Measurements from ENCODE around the gene MRPL33. TPM values are rescaled to one million over a fixed set of nuclear protein-coding genes. Genes with fewer than 3 reads are reported as not detected.

The MRPL33 gene
- polyA plus RNA-seq, 3 donors: 67.4 to 341 (median 331) TPM

DNA sequence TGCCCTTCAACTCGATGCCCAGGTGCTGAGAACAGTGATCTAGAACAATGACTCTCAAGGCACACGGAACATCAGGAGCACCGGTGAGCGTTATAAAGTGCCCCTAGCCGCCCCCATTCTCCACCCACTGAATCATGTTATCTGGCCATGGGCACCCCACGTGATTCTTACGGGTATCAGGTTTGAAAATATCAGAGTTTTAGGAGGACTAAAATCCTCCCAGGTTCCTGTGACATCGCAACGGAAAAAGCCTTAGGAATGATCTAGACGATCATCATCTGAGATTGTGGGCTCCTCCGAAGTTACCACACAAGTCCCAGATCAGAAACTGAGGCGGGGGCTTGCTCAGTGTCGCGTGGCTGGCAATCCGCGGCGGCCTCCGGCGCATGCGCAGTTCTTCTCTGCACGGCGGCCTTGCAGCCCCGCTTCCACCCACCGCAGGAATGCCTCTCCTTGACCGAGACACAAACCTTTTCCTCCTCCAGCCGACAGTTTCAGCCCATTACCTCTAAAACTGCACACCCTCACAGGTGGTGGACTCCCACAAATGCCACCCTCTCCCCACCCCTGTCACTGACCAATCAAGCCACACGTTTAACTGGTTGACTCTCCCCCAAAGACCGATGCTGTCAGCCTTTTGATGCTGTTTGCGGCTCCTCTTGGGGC, 5.8 kb upstream of the MRPL33 start:
- Histone ChIP-seq H3K9ac (ENCODE audit: insufficient read depth, low read length, poor library complexity, severe bottlenecking) (peak overlapping the region; percentile 30), H3K36me3 (replicated peaks in 1 of 2; ENCODE audit: control insufficient read depth in 1 of 2, insufficient read depth in 2 of 2, low read length in 2 of 2) (no peaks in the 10 kb centered on the region), H3K4me3 (replicated peaks in 1 of 3; ENCODE audit: low read depth in 2 of 3, low read length in 3 of 3) (peak overlapping the region; percentile 24 to 63 (median 38)), H3K79me2 (ENCODE audit: insufficient read depth, low read length) (peaks cover 2% of the 10 kb centered on the region), H4K20me1 (ENCODE audit: insufficient read depth, low read length) (no peaks in the 10 kb centered on the region), H3K4me1 (ENCODE audit: control insufficient read depth in 1 of 2, insufficient read depth in 2 of 2, low read length in 2 of 2) (peaks cover 32 to 43% of the 10 kb centered on the region in 2 donors), H3K9me3 (replicated peaks in 1 of 2; ENCODE audit: control insufficient read depth in 1 of 2, insufficient read depth in 1 of 2, low read length in 2 of 2) (no peaks in the 10 kb centered on the region), H2AFZ (ENCODE audit: insufficient read depth, low read depth, low read length, poor library complexity, severe bottlenecking) (peak overlapping the region; percentile 84), H3K27me3 (ENCODE audit: control insufficient read depth in 2 of 2, insufficient read depth in 2 of 2, low read length in 2 of 2) (no peaks in the 10 kb centered on the region), H3K4me2 (replicated peaks; ENCODE audit: extremely low read depth, low read length, poor library complexity, severe bottlenecking) (peak overlapping the region; percentile 68), H3K27ac (ENCODE audit: low read depth in 1 of 2, low read length in 2 of 2) (peak overlapping the region; percentile 47 to 65)
- H3K36me3 Mint-ChIP-seq: peaks cover 0 to 2% of the 10 kb centered on the region in 2 donors
- peaks cover 0 to 2% (median 0%) of the 10 kb centered on the region in 3 donors for H3K27me3 Mint-ChIP-seq (ENCODE audit: low read depth in 3 of 3)
- H3K9me3 Mint-ChIP-seq: no peaks in the 10 kb centered on the region
- peak overlapping the region; percentile 71 to 87 for H3K4me3 Mint-ChIP-seq
- H3K27ac Mint-ChIP-seq: peak overlapping the region; percentile 69 to 89 (median 83)
- WGBS (ENCODE audit: insufficient coverage): 26% methylated on average over 20 of the region's 29 CpGs
- peak; percentile 38 to 77 (median 57) for DNase-seq
- TF ChIP-seq, protein P1, sequence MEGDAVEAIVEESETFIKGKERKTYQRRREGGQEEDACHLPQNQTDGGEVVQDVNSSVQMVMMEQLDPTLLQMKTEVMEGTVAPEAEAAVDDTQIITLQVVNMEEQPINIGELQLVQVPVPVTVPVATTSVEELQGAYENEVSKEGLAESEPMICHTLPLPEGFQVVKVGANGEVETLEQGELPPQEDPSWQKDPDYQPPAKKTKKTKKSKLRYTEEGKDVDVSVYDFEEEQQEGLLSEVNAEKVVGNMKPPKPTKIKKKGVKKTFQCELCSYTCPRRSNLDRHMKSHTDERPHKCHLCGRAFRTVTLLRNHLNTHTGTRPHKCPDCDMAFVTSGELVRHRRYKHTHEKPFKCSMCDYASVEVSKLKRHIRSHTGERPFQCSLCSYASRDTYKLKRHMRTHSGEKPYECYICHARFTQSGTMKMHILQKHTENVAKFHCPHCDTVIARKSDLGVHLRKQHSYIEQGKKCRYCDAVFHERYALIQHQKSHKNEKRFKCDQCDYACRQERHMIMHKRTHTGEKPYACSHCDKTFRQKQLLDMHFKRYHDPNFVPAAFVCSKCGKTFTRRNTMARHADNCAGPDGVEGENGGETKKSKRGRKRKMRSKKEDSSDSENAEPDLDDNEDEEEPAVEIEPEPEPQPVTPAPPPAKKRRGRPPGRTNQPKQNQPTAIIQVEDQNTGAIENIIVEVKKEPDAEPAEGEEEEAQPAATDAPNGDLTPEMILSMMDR (IDR thresholded peaks at IDR 0.05): no peak
- intact Hi-C loops (cut with micrococcal nuclease): no loop called here
- peaks cover 46% of the 10 kb centered on the region for H3K4me1 Mint-ChIP-seq

DNA sequence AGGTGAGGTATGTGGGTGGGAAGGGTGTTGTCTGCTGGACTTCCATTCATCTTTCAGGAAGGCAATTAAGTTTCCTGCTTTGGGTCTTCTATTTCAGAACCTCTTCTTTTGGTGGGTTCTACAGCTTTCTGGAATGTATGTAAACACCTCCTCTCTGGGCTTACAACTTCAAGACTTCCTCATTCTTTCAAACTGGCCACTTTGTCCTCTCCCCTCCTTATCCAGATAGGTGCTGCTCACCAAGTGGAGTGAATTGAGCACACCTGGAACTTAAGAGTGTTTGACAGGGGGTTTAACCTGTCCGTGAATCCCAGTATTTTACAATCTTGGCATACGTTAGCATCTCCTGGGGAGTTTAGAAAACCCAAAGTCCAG, 5.2 kb upstream of the MRPL33 start:
- Histone ChIP-seq H3K36me3 (replicated peaks in 1 of 2; ENCODE audit: control insufficient read depth in 1 of 2, insufficient read depth in 2 of 2, low read length in 2 of 2) (no peaks in the 10 kb centered on the region), H3K4me2 (replicated peaks; ENCODE audit: extremely low read depth, low read length, poor library complexity, severe bottlenecking) (peak overlapping the region; percentile 68), H3K4me3 (replicated peaks in 1 of 3; ENCODE audit: low read depth in 2 of 3, low read length in 3 of 3) (peak overlapping the region in 2 of 3 experiments; percentile 24 to 63), H4K20me1 (ENCODE audit: insufficient read depth, low read length) (no peaks in the 10 kb centered on the region), H3K27ac (ENCODE audit: low read depth in 1 of 2, low read length in 2 of 2) (peak overlapping the region in 1 of 2 donors; percentile 65), H3K27me3 (ENCODE audit: control insufficient read depth in 2 of 2, insufficient read depth in 2 of 2, low read length in 2 of 2) (no peaks in the 10 kb centered on the region), H3K4me1 (ENCODE audit: control insufficient read depth in 1 of 2, insufficient read depth in 2 of 2, low read length in 2 of 2) (peaks cover 37 to 46% of the 10 kb centered on the region in 2 donors), H3K79me2 (ENCODE audit: insufficient read depth, low read length) (peaks cover 7% of the 10 kb centered on the region), H2AFZ (ENCODE audit: insufficient read depth, low read depth, low read length, poor library complexity, severe bottlenecking) (peak overlapping the region; percentile 84), H3K9ac (ENCODE audit: insufficient read depth, low read length, poor library complexity, severe bottlenecking) (peak overlapping the region; percentile 30), H3K9me3 (replicated peaks in 1 of 2; ENCODE audit: control insufficient read depth in 1 of 2, insufficient read depth in 1 of 2, low read length in 2 of 2) (no peaks in the 10 kb centered on the region)
- WGBS (ENCODE audit: insufficient coverage): no CpG with 5 or more reads among the region's 2 CpGs
- H3K36me3 Mint-ChIP-seq: peaks cover 0 to 2% of the 10 kb centered on the region in 2 donors
- H3K27ac Mint-ChIP-seq: peak overlapping the region; percentile 19 to 89 (median 83)
- H3K4me3 Mint-ChIP-seq: peak overlapping the region; percentile 71 to 87
- intact Hi-C loops (cut with micrococcal nuclease): no loop called here
- H3K4me1 Mint-ChIP-seq: peaks cover 49% of the 10 kb centered on the region
- TF ChIP-seq, protein P1 (IDR thresholded peaks at IDR 0.05): no peak
- H3K27me3 Mint-ChIP-seq (ENCODE audit: low read depth in 3 of 3): peaks cover 0 to 3% (median 0%) of the 10 kb centered on the region in 3 donors
- H3K9me3 Mint-ChIP-seq: no peaks in the 10 kb centered on the region
- no peak for DNase-seq
